Measurements from ENCODE around the gene PSME3IP1.
"Not testable (repeated sequence)": the region's sequence is repeated elsewhere in the genome, so short reads cannot be mapped to it uniquely, and the experiment has no call there.

Gene PSME3IP1

DNA sequence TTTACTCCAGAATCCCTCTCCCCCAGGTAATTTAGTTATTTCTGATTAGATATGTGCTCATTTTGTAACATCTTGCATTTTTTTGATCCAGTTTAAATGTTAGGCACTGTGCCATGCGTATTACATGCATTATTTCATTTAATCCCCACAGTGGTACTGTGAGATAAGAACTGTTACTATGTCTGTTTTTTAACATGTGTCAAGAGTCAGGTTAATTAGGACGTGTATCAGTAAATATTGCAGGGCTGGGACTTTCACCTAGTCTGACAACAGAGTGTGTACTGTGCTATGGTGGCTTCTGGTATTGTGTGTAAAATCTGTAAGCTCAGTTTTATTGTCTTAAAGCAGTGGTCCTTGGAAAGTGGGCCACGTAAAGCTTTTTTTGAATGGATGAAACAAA lies 10.9 kb upstream of the PSME3IP1 start:
- DNase-seq, result no peak

- DNase-seq, result no peak
These were observed 10.4 kb upstream of the PSME3IP1 start for GRCh38 chr16:57196286-57196685.

GRCh38 chr16:57194512-57194911 lies 8.7 kb upstream of the PSME3IP1 start:
- DNase-seq, result no peak

DNA sequence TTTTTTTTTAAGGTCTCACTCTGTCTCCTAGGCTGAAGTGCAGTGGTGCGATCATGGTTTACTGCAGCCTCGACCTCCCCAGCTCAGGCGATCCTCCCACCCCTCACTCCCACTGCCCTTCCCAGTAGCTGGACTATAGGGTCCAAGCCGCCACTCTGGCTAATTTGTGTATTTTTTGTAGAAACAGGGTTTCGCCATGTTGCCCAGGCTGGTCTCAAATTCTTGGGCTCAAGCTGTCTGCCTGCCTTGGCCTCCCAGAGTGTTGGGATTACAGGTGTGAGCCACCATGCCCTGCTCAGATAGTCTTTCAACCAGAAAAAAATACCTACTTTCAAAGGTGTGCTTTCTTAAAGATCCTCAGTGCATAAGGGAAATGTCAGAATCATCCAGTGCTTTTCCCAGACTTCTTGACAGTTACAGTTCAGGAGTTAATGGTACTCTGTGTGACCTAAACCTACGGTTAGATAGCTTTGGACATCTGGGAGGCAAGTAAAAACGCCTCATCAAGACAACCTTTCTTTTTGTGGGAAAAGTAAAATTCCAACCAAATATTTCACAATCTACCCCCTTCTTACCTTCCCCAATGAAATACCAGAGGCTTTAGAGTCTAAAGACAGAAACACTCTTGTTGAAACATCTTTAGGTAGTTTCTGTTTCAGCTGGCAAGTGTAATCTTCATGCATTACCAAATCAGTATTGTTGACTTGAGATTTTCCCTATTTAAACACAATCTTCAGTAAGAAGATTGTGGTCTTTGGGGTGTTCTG lies 7.1 kb upstream of the PSME3IP1 start:
- DNase-seq, result no peak

- no peak for DNase-seq
These were observed 6.3 kb upstream of the PSME3IP1 start for GRCh38 chr16:57192146-57192545.

DNA sequence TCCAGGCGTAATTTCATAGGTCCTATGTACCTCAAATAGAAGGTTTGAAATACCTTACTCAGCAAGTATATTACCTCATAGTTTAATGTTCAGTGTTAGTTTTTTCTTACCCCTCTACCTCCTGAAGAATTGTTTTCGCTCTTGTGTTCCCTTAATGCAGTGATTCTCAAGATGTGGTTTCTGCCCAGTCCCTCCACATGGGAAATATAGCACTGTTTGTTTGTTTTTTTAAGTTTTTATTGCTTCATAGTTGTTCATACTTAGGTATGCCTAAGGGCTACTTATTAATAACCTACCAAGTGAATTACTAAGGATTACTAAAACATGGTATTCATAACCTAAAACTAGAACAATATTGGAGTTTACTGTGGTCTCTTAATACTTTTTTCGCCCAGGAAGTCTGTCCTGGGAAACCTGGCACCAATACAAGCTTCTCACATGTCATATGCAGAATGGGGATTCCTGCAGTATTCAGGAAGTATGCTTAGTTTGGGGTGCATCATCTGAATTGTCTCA lies 5.3 kb upstream of the PSME3IP1 start:
- DNase-seq, result no peak

- no peak for DNase-seq
These were observed 4.3 kb upstream of the PSME3IP1 start for GRCh38 chr16:57190136-57190535.

DNA sequence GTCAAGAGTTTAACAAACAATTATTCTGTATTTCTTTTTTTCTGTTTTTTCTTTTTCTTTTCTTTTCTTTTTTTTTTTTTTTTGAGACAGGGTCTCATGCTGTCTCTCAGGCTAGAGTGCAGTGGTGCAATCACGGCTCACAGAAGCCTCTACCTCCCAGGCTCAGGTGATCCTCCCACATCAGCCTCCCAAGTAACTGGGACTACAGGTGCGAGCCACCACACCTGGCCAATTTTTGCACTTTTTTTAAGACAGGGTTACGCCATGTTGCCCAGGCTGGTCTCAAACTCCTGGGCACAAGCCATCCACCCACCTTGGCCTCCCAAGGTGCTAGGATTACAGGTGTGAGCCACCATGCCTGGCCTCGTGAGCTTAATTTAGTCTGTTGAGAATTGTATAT lies 3.7 kb upstream of the PSME3IP1 start:
- DNase-seq, result not testable (repeated sequence)

- no peak for DNase-seq
These were observed 2.8 kb upstream of the PSME3IP1 start for GRCh38 chr16:57188711-57189002.

DNA sequence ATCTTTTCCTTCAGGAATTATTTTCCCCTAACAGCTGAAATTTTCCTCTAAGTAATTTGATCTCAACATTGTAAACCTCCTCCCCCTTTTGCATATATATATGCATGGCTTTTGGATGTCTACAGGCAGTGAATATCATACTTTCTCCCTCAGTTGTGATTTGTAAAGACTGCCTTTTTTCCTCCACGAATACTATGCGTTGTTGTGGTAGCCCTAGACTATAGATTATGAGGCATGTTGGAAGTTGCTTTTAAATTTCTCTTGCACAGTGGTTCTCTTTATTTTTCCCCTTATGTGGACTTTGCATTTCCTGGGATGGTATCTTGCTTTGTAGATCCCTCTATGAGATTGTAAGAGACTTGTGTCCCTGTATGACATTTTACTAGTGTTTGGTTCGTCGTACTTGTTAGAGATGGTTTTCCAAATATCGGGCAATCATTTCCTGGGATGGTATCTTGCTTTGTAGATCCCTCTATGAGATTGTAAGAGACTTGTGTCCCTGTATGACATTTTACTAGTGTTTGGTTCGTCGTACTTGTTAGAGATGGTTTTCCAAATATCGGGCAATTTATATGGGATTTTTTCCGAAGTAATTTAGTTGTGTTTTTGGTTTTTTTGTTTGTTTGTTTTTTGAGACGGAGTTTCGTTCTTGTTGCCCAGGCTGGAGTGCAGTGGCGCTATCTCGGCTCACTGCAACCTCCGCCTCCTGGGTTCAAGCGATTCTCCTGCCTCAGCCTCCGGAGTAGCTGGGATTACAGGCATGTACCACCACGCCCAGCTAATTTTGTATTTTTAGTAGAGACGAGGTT lies 2.3 kb upstream of the PSME3IP1 start:
- not testable (repeated sequence) for DNase-seq

DNA sequence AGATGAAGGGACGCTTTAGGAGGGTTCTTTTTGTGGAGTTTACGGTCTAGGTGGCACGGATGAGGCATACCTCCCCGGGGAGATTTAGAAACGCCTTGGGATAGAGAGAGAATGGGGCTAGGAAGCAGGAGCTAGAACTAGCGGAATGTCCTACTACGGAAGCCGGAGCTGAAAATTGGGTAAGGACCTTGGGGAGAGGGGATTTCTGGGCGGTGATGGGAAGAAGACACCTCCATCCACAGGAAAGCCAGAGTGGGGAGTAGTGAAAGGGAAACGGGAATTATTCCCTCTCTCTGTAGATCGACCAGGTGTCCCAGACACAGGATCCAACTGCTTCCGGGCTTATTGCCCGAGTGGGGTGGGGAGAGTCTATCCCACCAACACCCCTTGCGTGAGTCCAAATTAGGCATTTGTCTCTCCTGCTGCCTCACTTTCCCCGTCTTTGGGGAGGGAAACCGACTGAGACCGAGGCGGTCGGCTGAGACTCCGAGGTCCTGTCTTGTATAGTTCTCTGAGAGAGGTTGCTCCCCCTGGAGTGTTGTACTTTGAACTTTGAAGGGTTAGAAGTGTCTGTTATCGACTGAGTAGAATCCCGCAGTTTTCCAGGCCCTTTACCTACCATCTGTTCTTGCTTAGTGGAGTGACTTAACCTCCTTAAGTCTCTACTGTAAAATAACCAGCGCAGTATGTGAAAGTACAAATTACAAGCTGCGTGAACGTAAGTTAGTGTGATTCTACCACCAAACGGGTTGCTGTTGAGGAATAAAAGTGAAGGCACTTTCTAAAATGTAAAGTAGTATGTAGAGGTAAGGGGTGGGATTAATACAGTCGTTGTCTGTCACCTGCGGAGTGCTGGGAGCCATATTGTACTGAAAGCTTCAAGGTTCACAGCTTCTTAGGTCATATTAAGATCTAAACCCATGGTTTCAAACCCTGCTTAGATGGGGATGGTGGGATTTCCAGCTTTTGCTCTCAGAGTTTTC lies 1.3 kb upstream of the PSME3IP1 start:
- no peak for DNase-seq

DNA sequence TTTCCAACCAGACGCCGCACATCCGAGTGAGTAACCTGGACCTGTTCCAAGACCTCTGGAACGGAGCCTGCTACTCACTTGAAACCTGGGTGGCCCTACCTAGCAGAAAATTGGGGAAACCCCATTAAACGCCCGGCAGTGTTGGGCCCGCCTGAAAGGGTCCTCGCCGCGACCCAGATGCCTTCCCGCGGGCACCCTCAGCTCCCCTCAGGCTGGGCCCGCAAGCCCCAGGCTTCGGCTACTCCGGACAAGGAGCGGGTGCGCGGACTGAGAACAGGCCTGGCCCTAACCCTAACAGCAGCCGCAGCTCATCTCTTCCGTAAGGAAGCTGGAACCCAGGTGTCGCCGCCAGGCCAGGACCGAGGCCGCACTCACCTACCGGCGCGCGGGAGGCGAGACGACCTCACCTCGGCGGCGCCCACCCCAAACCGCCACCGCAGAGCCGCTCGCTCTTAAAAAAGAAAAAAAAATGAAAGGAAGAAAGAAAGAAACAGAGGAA lies 344 bp downstream of the PSME3IP1 start:
- peak; percentile 27 for DNase-seq

DNA sequence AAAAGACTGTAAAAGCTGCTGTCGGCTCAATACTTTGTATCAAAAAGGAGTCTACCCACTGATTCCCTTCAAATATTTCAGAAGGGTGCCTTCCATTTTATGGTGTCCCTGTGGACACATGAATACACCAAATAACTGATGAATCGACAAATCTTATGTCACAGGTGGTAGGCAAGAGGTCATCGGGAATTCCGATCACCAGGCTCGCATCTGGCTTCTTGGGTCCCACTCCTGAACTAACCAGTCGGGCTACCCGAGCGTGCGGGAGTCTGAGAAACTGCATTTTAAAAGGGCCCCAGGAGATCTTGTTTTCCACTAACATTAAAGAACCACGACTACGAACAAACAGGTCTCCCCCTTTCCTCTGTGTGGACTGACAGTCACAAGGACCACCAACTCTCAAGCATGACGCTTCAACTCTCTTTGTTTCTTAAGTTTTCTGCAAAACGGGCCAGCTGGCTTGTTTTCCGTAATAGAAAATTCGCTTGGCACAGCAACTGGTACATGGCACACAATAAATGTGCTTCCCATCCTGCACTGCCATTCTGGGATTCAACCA lies 873 bp downstream of the PSME3IP1 start:
- DNase-seq, result no peak

- no peak for DNase-seq
These were observed 1.7 kb downstream of the PSME3IP1 start for GRCh38 chr16:57184113-57184512.

- no peak for DNase-seq
These were observed 6.5 kb downstream of the PSME3IP1 start for GRCh38 chr16:57179215-57179828.

- DNase-seq, result no peak
These were observed 7.0 kb downstream of the PSME3IP1 start for GRCh38 chr16:57178793-57179212.

DNA sequence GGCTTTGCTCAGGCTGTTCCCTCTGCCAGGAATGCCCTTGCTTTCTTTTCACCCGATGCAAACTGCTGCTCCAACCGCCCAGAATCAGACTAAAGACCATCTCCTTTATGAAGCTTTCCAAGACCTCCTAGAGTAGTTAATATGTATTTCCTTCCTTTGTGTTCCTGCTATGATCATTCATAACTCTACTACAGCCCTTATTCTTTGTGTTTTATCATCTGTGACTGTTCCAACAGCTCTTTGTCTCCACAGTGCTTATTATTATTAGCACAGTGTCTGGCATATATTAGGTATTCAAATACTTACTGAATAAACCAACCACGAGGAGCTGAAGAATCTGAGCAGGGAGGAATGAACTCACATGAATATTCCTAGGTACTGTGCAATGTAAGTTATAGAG lies 7.6 kb downstream of the PSME3IP1 start:
- no peak for DNase-seq

DNA sequence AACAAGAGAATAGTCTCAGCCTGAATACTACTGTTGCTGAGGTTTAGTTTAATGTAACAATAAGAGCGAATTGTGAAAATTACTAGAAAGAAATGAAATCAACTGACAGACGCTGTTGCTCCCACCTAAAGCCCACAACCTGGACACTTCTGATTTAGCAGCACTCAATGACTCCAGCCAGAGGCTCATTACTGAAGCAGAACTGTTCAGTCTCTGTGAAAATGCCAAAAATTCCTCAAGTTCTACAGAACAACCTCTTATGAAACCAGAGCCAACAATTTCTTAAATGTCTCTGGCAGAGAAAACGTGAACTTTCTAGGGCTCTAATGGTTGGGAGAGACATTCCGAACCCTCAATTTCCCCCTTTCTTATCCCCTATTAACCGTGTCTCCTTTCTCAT lies 9.9 kb downstream of the PSME3IP1 start:
- DNase-seq, result no peak

GRCh38 chr16:57172721-57173290 lies 13.0 kb downstream of the PSME3IP1 start:
- DNase-seq, result no peak

DNA sequence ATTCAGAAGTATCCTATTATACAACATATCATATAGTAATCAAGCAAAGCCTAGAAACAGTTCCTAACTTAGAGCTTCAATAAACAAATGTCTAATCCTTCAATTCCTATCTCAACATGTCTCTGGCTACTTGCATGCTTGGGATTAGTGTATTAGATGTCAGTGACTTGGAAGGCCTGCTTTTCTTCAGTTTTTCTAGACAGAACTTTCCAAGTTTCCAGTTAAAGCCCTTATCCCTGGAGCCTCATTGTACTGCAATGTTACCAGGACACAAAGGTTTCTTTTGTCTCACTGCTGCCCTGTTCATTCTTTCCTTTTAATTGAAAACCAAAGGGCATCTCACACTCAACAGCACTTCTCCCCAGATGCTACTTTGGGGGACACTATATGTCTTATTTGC lies 16.5 kb downstream of the PSME3IP1 start:
- no peak for DNase-seq

- peak; percentile 46 for DNase-seq
These were observed 17.9 kb downstream of the PSME3IP1 start for GRCh38 chr16:57167953-57168352.

GRCh38 chr16:57167538-57167937 lies 18.3 kb downstream of the PSME3IP1 start:
- no peak for DNase-seq

Measured in activated CD4-positive, alpha-beta T cell treated with anti-CD3 and anti-CD28 coated beads, Interleukin-2, amount 50 U/mL, for 16 hours (primary cell).